AG04450 (cell line): Measurements from ENCODE around the gene KCNK4. TPM values are rescaled to one million over a fixed set of nuclear protein-coding genes. Genes with fewer than 3 reads are reported as not detected.
A peak's percentile ranks its signal among the peaks of the same experiment; 100 is the strongest.
"Not testable (repeated sequence)": the region's sequence is repeated elsewhere in the genome, so short reads cannot be mapped to it uniquely, and the experiment has no call there.

Experiments used
- CTCF ChIA-PET: fragments of 300-600, 350-600 bp; formaldehyde crosslinking; extraction: SDS; loops from one replicate; lab custom pipeline; 2022; ENCODE audit warnings: antibody characterized with exemption, inconsistent platforms; lab: Charles Lee
- POLR2A ChIA-PET: fragments of 350-600 bp; formaldehyde crosslinking; extraction: SDS; loops from one replicate; lab custom pipeline; 2021; ENCODE audit warnings: antibody characterized with exemption, inconsistent platforms; lab: Yijun Ruan, JAX
- DNase-seq: peaks from one replicate; pipeline ENCODE4 v3.0.0-alpha.2; 2011; ENCODE audit warnings: low read depth, low spot score
- H3K27ac ChIP-seq: one replicate; pipeline ENCODE4 v1.5.1; 2012; ENCODE audit warnings: low read depth, low read length, control low read depth
- H3K27me3 ChIP-seq: one replicate; pipeline ENCODE4 v1.6.0; 2012; ENCODE audit warnings: low read length; ENCODE audit not compliant: control insufficient read depth, insufficient read depth
- H3K4me3 ChIP-seq: 2 replicates; pipeline ENCODE4 v1.5.1; 2011; ENCODE audit warnings: mild to moderate bottlenecking, low read depth, low read length, control low read depth
- H3K9me3 ChIP-seq: 2 replicates; pipeline ENCODE4 v1.5.1; 2012; ENCODE audit warnings: low read length; ENCODE audit not compliant: control insufficient read depth, insufficient read depth
- CTCF ChIP-seq: IDR thresholded peaks from 2 replicates; pipeline ENCODE4 v1.5.1; 2011; ENCODE audit warnings: low read depth, low read length, control low read depth, inconsistent platforms
- polyA plus RNA-seq: library from polyadenylated mRNA; depleted of rRNA; stranded (reverse); fragments of >200 nt; gene quantifications from 2 replicates; pipeline ENCODE4 v1.2.3, GENCODE V29; 2011

The KCNK4 gene
- polyA plus RNA-seq, 1 experiment: not detected

GRCh38 chr11:64314805-64315561, 23.9 kb downstream of the KCNK4 start:
- no peak for TF ChIP-seq CTCF
- Histone ChIP-seq H3K27ac (no peak overlapping the region), H3K4me3 (no peak overlapping the region), H3K9me3 (no peaks in the 10 kb centered on the region; the same call in 1 of the 2 replicates), H3K27me3 (no peaks in the 10 kb centered on the region)
- CTCF ChIA-PET: no interaction called here
- DNase-seq: no peak
- POLR2A ChIA-PET: no interaction called here

DNA sequence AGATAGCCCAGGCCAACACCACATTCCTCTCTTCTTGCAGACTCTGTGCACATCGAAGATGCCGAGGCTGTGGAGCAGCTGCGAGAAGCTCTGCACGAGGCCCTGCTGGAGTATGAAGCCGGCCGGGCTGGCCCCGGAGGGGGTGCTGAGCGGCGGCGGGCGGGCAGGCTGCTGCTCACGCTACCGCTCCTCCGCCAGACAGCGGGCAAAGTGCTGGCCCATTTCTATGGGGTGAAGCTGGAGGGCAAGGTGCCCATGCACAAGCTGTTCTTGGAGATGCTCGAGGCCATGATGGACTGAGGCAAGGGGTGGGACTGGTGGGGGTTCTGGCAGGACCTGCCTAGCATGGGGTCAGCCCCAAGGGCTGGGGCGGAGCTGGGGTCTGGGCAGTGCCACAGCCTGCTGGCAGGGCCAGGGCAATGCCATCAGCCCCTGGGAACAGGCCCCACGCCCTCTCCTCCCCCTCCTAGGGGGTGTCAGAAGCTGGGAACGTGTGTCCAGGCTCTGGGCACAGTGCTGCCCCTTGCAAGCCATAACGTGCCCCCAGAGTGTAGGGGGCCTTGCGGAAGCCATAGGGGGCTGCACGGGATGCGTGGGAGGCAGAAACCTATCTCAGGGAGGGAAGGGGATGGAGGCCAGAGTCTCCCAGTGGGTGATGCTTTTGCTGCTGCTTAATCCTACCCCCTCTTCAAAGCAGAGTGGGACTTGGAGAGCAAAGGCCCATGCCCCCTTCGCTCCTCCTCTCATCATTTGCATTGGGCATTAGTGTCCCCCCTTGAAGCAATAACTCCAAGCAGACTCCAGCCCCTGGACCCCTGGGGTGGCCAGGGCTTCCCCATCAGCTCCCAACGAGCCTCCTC, 24.8 kb downstream of the KCNK4 start:
- H3K27ac ChIP-seq, H3K27me3 ChIP-seq, POLR2A ChIA-PET, H3K9me3 ChIP-seq, DNase-seq, H3K4me3 ChIP-seq: not testable (repeated sequence)
- CTCF ChIA-PET: interaction anchor here (2.5 kb wide), 1 partner anchor 16 kb away, joined by 23 read pairs; no protein-coding TSS in a partner anchor

DNA sequence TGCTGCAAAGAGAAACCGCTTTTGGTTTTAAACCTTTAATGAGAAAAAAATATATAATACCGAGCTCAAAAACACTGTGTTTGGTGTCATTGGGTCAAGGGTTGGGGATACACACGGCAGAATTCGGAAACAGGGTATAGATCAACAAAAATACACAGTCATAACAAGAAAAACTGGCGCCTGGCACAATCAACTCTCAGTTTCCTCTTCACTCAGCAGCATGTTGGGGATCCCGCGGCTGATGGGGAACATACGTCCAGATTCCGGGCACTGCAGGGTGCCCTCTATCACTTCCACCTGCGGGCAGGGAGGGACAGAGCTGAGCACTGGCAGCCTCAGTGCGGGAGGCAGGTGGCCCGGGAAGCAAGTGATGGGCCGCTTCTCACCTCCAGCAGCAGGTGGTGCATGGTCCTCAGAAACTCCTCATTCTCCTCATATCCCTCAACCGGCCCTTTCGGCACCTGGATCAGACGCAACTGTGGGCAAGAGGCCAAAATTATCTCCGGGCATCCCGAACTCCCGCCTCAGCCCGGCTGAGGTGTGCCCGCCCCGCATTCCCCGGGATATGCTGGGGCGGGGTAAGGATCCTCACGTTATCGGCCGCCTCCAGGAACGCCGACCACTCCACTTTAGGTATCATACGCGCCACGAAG, 25.7 kb downstream of the KCNK4 start:
- Histone ChIP-seq H3K27me3 (no peaks in the 10 kb centered on the region), H3K27ac (peak overlapping the region; percentile 96), H3K4me3 (peak overlapping the region; percentile 90), H3K9me3 (no peaks in the 10 kb centered on the region; the same call in 1 of the 2 replicates)
- no peak for TF ChIP-seq CTCF
- CTCF ChIA-PET: interaction anchor here (1.2 to 2.5 kb wide), 7 partner anchors 12 to 133 kb away, joined by 4 to 38 read pairs (median 7); no protein-coding TSS in a partner anchor
- POLR2A ChIA-PET: interaction anchor here (0.6 to 1.9 kb wide), 11 partner anchors 8 to 135 kb away, joined by 3 to 10 read pairs (median 4); partner anchors contain the start of gene ESRRA
- DNase-seq: no peak

GRCh38 chr11:64317325-64317960, 26.3 kb downstream of the KCNK4 start, which contains the start of gene TRMT112:
TRMT112 (minus strand) TSS chr11:64317559; CDS start chr11:64317526, 33 bp downstream.
- Histone ChIP-seq H3K4me3 (peak within 1 kb of the TSS; percentile 90), H3K27me3 (no peaks in the 10 kb centered on the region), H3K27ac (peak within 1 kb of the TSS; percentile 96), H3K9me3 (no peaks in the 10 kb centered on the region; the same call in 1 of the 2 replicates)
- TF ChIP-seq CTCF: no peak; the same call in 1 of the 2 replicates
- DNase-seq: peak; percentile 92
- ChIA-PET CTCF (interaction anchor here (0.5 to 2.5 kb wide), 11 partner anchors 13 to 261 kb away, joined by 3 to 38 read pairs (median 4); no protein-coding TSS in a partner anchor), POLR2A (interaction anchor here (0.6 to 1.9 kb wide), 16 partner anchors 9 to 136 kb away, joined by 3 to 10 read pairs (median 4); partner anchors contain the start of genes ESRRA and STIP1)
